GM10248 (cell line): ENCODE data around the gene H6PD.

Source experiments
- CTCF ChIA-PET: fragments of 300-600 bp; sonication (Branson Sonifier 250); formaldehyde crosslinking; extraction: SDS; loops from one replicate; lab custom pipeline; 2021; ENCODE audit warnings: antibody characterized with exemption; lab: Yijun Ruan, JAX
- POLR2A ChIA-PET: fragments of 350-650 bp; sonication (Branson Sonifier 250); formaldehyde crosslinking; extraction: SDS; loops from one replicate; lab custom pipeline; 2020; ENCODE audit warnings: antibody characterized with exemption; lab: Yijun Ruan, JAX
- DNase-seq: peaks from one replicate; pipeline ENCODE4 v3.0.0; 2012; ENCODE audit errors: extremely low spot score
- CTCF ChIP-seq: IDR thresholded peaks from 2 replicates; pipeline ENCODE4 v1.5.1; 2012; ENCODE audit warnings: mild to moderate bottlenecking, low read depth; ENCODE audit errors: extremely low read depth, missing control alignments, control extremely low read depth

Gene H6PD

DNA sequence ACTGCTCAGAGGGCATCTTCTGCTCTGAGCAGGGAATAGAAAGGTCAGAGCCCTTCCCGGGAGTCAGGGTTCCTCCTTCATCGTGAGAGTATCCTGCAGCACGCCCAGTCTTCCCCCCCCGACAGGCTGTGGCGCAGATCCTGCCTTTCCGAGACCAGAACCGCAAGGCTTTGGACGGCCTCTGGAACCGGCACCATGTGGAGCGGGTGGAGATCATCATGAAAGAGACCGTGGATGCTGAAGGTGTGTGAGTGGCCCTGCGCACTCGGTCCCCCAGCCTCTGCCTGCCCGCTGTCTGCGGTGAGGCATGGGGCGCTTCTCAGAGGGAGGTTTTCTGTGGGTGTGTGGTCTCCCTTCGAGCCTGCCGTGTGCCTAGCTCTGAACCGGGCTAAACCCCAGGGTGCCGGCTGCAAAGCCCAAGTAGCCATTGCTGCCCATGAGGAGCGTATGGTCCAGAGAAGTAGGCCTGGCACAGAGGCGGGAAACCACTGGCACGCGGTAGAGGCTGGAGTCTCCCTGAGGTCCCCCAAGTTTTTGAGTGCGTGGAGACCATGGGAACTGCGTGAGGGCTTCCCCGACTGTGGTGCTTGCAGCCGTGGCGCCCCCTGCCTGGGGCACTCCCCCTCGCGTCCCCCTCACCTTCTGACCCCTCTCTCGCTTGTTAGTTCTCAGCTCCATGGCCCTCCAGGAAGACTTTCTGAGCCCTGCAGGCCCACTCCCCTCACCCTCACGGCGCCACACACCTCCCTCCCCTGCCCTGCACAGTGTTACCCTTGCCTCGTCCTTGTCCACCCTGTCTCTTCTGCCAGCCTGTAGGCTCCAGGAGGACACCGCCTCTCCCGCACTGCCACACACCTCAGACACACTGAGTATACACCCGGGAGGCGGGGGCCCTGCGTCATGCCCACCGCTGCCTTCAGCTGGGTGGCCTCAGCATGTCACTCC is 12.5 kb downstream of the H6PD start:
- POLR2A ChIA-PET, result interaction anchor here (0.5 kb wide), 1 partner anchor 10 kb away, joined by 7 read pairs; no protein-coding TSS in a partner anchor
- TF ChIP-seq CTCF, result no peak
- CTCF ChIA-PET, result interaction anchor here (1.7 to 3.1 kb wide), 2 partner anchors 13 to 20 kb away, joined by 5 to 11 read pairs; partner anchors contain the start of gene H6PD
- no peak for DNase-seq

- ChIA-PET POLR2A (no interaction called here), CTCF (interaction anchor here (1.2 kb wide), 1 partner anchor 8 kb away, joined by 4 read pairs; no protein-coding TSS in a partner anchor)
- no peak for DNase-seq
- no peak for TF ChIP-seq CTCF
These were observed 13.3 kb downstream of the H6PD start for GRCh38 chr1:9247894-9248293.

GRCh38 chr1:9248341-9249262 is 14.0 kb downstream of the H6PD start:
- CTCF ChIA-PET, result interaction anchor here (1.2 to 3.0 kb wide), 3 partner anchors 9 to 139 kb away, joined by 4 to 9 read pairs (median 5); partner anchors contain the start of gene H6PD
- no peak for DNase-seq
- POLR2A ChIA-PET, result no interaction called here
- TF ChIP-seq CTCF, result no peak

- ChIA-PET POLR2A (no interaction called here), CTCF (interaction anchor here (0.8 to 3.0 kb wide), 4 partner anchors 15 to 241 kb away, joined by 3 to 9 read pairs (median 4); partner anchors contain the start of gene H6PD)
- TF ChIP-seq CTCF, result no peak
- no peak for DNase-seq
These were observed 14.6 kb downstream of the H6PD start for GRCh38 chr1:9249263-9249533.

DNA sequence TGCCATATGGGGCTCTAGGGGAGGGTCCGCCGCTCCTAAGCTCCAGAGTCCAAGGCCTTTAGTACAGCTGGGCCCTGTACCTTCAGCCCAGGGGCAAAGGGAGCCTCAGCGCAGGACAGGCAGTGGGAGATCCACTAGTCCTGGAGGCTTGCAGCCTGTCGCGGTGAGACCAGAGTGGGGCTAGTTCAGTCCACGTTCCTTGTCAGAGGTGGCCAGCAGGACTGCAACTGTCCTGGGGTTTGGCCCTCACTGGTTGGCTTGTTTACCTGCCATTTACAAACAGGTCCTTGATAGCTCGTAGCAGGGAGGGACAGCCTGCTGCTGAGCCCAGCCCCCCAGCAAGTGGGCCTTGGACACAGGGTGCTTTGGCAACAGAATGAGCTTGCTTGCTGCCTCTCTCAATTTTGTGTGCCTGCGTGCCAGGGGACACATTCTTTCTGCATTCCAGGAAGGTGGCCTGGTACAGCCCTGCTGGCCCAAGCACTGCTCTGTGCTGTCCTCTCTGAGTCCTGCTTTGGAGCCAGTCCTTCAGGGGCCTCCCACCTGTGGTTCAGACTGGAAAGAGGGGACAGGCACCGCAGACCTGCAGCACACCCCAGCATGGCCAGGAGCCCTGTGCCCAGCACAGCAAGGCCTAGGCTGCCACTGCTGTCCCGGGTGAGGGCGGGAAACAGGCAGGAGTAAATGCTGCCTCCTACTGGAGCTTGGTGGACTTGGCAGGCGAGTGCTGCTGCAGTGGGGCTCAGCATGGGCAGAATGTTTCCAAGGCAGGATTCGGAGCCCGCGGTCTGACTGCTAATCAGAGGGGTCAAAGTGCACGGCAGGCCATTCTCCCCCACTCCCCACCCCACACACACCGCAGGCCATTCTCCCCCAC is 15.2 kb downstream of the H6PD start:
- POLR2A ChIA-PET, result no interaction called here
- TF ChIP-seq CTCF, result peak; percentile 50
- DNase-seq, result peak; percentile 56
- CTCF ChIA-PET, result interaction anchor here (0.8 to 3.0 kb wide), 6 partner anchors 10 to 241 kb away, joined by 3 to 9 read pairs (median 4); partner anchors contain the start of gene H6PD
